DND-41 (cell line): Measurements from ENCODE around the gene WDR81.

Experiments used
- ATAC-seq: fragments of 200-7000 bp; cut with Tn5 transposase; 3 replicates; pipeline ENCODE4 v1.9.1; 2021; ENCODE audit warnings: low read depth; ENCODE audit not compliant: insufficient read depth
- DNase-seq: peaks from one replicate; pipeline ENCODE4 v3.0.0-alpha.2; 2020
- H2AFZ ChIP-seq: 2 replicates; pipeline ENCODE4 v1.6.0; 2012; ENCODE audit warnings: low read depth, low read length
- H3K27ac ChIP-seq: 2 replicates; pipeline ENCODE4 v1.5.1; 2012; ENCODE audit warnings: low read length, inconsistent platforms
- H3K27me3 ChIP-seq: fragments of 200-600 bp; sonication (generic); 2 replicates; pipeline ENCODE4 v1.6.0; 2012; ENCODE audit warnings: low read length, mild to moderate bottlenecking, inconsistent platforms; ENCODE audit not compliant: insufficient read depth, poor library complexity
- H3K36me3 ChIP-seq: 2 replicates; pipeline ENCODE4 v1.5.1; 2012; ENCODE audit warnings: low read length, inconsistent platforms; ENCODE audit not compliant: insufficient read depth
- H3K4me1 ChIP-seq: 2 replicates; pipeline ENCODE4 v1.5.1; 2012; ENCODE audit warnings: mild to moderate bottlenecking, low read length; ENCODE audit not compliant: insufficient read depth
- H3K4me2 ChIP-seq: 2 replicates; pipeline ENCODE4 v1.6.0; 2012; ENCODE audit warnings: mild to moderate bottlenecking, moderate library complexity, low read length, inconsistent platforms; ENCODE audit not compliant: insufficient read depth
- H3K4me3 ChIP-seq, 2 experiments: fragments of 200-600 bp in 1 of 2; shearing (Covaris generic) in 1 of 2; 2 replicates each; pipeline ENCODE4 v1.5.1; 2012 to 2016; ENCODE audit warnings: inconsistent platforms in 2 of 2, low read length in 2 of 2, mild to moderate bottlenecking in 2 of 2, low read depth in 1 of 2, moderate library complexity in 1 of 2
- H3K79me2 ChIP-seq: 2 replicates; pipeline ENCODE4 v1.6.0; 2012; ENCODE audit warnings: low read length, inconsistent platforms; ENCODE audit not compliant: insufficient read depth
- H3K9ac ChIP-seq: 2 replicates; pipeline ENCODE4 v1.6.0; 2012; ENCODE audit warnings: low read depth, mild to moderate bottlenecking, inconsistent platforms, low read length, moderate library complexity
- H3K9me3 ChIP-seq: 2 replicates; pipeline ENCODE4 v1.5.1; 2012; ENCODE audit warnings: low read length, moderate library complexity, mild to moderate bottlenecking, inconsistent platforms; ENCODE audit not compliant: insufficient read depth, severe bottlenecking
- H4K20me1 ChIP-seq: 2 replicates; pipeline ENCODE4 v1.6.0; 2012; ENCODE audit warnings: low read length; ENCODE audit not compliant: insufficient read depth
- CTCF ChIP-seq: IDR thresholded peaks from 2 replicates; pipeline ENCODE4 v1.5.1; 2012; ENCODE audit warnings: borderline replicate concordance, low read length, moderate library complexity, mild to moderate bottlenecking; ENCODE audit not compliant: poor library complexity, severe bottlenecking; ENCODE audit errors: extremely low read depth
- EZH2 ChIP-seq: IDR thresholded peaks from 3 replicates; pipeline ENCODE4 v1.6.1; 2012; ENCODE audit warnings: borderline replicate concordance, low read depth, mild to moderate bottlenecking, moderate library complexity, low read length, inconsistent platforms; ENCODE audit not compliant: severe bottlenecking

WDR81 gene

GRCh38 chr17:1713878-1714426 is 10.6 kb upstream of the WDR81 start:
- no peaks in the 10 kb centered on the region for H3K36me3 ChIP-seq
- H3K4me2 ChIP-seq = no peak overlapping the region
- no peaks in the 10 kb centered on the region for H3K9me3 ChIP-seq
- DNase-seq = no peak
- TF ChIP-seq EZH2 = no peak
- TF ChIP-seq CTCF = peak; percentile 43
- H2AFZ ChIP-seq = no peak overlapping the region
- H3K9ac ChIP-seq = no peak overlapping the region
- no peak overlapping the region for H3K4me3 ChIP-seq
- no peak for ATAC-seq
- H4K20me1 ChIP-seq = 0 out of 2 replicates have a peak, but pooled peaks cover 4% of the 10 kb centered on the region
- H3K4me1 ChIP-seq = peaks cover 21% of the 10 kb centered on the region
- no peaks in the 10 kb centered on the region for H3K79me2 ChIP-seq
- H3K27ac ChIP-seq = no peak overlapping the region
- no peaks in the 10 kb centered on the region for H3K27me3 ChIP-seq

- H3K4me2 ChIP-seq = peak overlapping the region; percentile 96
- no peak overlapping the region for H2AFZ ChIP-seq
- DNase-seq = peak; percentile 31
- H4K20me1 ChIP-seq = 0 out of 2 replicates have a peak, but pooled peaks cover 4% of the 10 kb centered on the region
- H3K36me3 ChIP-seq = no peaks in the 10 kb centered on the region
- no peak overlapping the region for H3K4me3 ChIP-seq
- H3K27ac ChIP-seq = no peak overlapping the region
- H3K4me1 ChIP-seq = peaks cover 21% of the 10 kb centered on the region
- no peak for TF ChIP-seq CTCF
- TF ChIP-seq EZH2 = no peak
- H3K9ac ChIP-seq = no peak overlapping the region
- no peak for ATAC-seq
- no peaks in the 10 kb centered on the region for H3K27me3 ChIP-seq
- H3K9me3 ChIP-seq = no peaks in the 10 kb centered on the region
- no peaks in the 10 kb centered on the region for H3K79me2 ChIP-seq
Measured at GRCh38 chr17:1714427-1714979, 10.0 kb upstream of the WDR81 start.

- Histone ChIP-seq H3K4me1 (peaks cover 21% of the 10 kb centered on the region), H3K79me2 (no peaks in the 10 kb centered on the region), H3K27ac (no peak overlapping the region), H3K27me3 (no peaks in the 10 kb centered on the region), H3K9me3 (no peaks in the 10 kb centered on the region), H2AFZ (no peak overlapping the region), H3K4me3 (peak overlapping the region; percentile 61 to 94; a peak in 3 of 4 replicates), H3K36me3 (no peaks in the 10 kb centered on the region), H3K4me2 (peak overlapping the region; percentile 96), H3K9ac (peak overlapping the region; percentile 44; the same call in 1 of the 2 replicates), H4K20me1 (0 out of 2 replicates have a peak, but pooled peaks cover 4% of the 10 kb centered on the region)
- TF ChIP-seq EZH2 (no peak), CTCF (no peak)
- no peak for ATAC-seq
- DNase-seq = peak; percentile 20
Measured at GRCh38 chr17:1714980-1715802, 9.3 kb upstream of the WDR81 start.
